HG03097 (cell line): Measurements from ENCODE around the gene TCF4.

Experiments used
- ATAC-seq: cut with Tn5 transposase; IDR thresholded peaks from one replicate; pipeline ENCODE4 v1.9.1; 2021; ENCODE audit not compliant: unreplicated experiment, low FRiP score

TCF4 gene

DNA sequence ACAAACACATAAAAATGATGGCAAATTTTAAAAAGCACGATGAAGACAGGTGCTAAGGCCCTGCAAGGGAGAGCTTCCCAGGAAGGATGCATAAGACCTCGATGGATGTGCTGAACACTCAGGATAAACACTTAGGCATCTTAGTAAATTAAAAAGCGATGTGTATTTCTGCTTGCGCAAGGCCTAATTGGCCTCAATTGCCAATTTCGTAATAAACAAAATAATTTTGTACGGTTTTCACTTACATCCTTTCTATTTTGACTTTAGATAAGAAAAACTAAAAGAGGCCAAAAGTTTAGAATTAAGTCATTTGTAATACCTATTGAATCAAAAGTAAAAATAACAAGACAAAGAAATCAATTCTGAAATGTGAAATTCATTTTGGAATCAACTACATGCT, 189.1 kb downstream of the TCF4 start:
- ATAC-seq = no peak

DNA sequence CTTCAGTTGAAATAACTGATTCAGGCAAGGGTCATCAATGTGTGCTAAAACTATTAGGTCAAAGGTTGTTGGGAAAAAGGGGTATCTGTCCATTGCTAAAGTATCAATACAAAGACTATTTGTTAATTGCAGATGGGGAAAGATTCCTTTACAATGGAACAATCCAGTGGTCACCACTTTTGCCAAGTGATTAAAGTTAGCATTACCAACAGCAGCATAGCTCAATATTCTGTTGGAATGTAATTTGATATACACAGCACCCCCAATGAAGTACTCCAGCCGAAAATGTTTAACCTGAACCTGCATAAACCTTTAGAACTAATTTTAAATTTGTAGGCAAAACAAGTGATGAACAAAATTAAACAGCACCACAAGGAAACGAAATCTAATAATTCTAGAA, 191.0 kb downstream of the TCF4 start:
- ATAC-seq = no peak

DNA sequence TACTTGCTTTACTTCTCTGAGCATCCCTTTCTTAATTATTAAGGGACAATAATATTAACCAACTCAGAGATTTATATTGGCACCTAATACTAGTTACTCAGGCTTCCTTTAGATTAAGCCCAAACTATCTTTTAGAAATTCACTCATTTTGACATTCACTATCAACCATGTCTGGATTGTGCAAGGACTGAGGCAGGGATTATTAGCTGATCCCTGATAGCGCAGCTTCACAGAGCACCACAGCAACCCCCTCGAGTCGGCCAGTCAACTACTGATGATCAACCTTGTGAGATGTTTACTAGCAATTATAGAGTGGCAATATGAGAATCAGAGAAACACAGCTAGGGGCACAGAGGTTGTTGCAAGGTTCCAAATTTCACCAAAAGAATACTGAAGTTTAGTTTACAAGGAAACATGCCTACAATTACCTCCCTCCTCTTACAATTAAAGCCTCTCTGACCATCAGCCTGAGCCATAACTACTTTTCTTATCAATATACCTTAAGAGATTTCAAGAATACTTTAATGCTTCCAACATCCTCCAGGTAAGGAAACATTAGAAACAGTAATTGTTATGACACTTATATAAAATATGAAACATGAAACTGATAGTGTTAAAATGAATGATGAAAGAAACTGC, 191.6 kb downstream of the TCF4 start:
- ATAC-seq = no peak

DNA sequence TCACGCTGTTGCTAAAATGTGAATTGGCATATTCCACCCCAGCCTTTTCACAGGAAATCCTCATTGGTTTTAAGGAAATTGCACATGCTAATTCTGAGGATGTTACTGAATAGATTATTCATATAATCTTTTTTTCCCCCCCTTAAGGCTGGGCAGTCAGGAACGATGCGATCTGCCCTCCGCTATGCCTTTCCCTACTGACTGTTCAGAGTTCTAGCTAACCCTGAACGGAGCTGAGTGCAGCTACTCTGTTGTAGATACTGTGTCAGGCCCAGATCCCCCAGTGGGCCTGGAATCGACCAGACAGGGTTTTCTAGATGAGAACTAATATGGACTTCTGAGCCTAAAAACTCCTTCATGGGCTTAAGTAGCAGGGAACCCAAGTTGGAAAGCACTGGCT, 192.2 kb downstream of the TCF4 start:
- ATAC-seq = no peak

DNA sequence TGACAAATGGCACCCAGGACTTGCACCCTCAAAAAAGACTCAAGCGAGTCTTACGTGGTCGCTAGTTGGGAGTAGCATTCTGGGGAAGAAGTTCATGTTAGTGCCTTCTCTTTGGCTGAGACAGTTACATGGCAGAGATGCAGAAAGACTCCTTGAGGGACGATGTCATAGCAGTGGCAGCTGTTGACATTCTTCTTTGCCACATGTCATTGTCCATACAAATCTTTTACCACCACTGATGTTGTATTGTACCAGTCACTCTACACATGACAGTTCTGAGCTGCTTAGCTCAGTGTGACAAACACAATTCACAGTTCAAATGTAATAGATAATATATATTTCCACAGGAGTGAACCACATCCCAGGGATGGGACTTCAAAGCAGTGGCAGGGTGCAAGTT, 197.1 kb downstream of the TCF4 start:
- ATAC-seq = no peak

DNA sequence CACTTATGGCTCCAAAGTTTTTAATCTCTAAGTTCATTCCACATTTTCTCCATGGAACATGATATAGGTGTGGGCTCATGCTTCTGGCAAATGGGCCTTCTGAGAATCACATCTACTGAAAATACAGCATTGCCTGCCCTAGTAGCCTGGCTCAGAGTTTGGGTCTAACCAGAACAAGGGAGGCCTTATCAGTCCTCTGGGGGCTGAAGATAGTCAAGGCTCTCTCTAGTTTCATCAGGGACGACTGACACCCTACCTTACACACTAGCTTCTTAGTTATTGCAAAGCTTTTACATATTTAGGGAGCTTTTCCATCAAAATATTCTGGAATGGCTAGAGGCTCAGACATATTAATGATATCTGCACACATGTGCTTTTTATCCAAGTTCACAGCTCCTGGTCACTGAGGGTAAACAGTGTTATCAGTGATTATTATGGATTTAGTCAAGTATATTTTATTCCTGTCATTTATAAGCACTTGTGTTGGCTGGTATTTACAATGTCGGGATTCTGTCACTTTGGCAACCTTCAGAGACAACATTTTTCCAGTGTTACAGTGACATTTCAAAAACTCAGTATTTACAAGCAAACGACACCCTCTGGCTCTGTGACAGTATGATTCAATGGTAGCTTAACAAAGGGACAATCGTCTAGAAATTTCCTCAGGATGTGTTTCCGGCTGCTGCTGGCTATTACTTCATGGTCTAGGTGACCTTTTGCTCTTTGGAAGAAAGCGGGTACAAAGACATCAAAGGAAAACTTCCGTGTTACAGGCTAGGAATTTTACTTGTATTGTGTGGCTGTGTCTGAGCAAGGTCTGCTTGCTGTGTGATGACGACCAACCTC, 200.6 kb downstream of the TCF4 start:
- ATAC-seq = no peak

DNA sequence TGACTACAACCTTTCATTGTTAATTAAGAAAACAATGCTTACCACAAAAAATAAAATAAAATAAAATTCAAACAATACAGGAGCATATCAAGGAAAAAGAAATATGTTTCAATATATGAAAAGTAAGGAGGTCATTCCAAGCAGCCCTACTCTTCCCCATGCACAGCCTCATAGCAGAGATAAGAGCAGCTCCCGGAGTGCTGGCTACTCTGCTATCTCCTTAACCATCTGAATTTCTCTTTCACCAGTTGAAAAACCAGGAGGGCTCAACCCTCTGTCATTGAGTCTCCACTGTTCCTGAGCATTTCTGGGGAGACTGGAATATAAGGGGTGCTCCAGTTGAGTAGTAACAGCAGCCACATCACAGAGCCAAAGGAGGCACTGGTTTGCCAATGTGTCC, 201.4 kb downstream of the TCF4 start:
- ATAC-seq = no peak

DNA sequence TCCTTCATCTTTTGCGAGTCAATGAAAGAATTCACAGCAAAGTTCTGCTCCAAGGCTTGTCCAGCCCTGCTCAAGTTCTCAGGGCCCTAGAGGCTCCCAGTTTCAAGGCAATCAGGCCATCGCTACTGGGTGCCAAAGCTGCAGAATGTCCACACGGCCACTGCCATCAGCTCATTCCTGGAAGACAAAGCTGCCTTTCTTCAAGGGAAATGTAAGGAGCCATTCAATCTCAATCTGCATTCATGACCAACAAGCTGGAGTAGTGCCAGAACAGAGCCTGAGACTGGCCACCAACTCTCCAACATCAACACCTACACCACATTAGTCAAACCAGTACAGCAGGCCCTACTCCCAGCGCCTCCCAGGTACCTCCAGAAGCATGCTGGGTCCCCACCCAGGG, 202.2 kb downstream of the TCF4 start:
- no peak for ATAC-seq

DNA sequence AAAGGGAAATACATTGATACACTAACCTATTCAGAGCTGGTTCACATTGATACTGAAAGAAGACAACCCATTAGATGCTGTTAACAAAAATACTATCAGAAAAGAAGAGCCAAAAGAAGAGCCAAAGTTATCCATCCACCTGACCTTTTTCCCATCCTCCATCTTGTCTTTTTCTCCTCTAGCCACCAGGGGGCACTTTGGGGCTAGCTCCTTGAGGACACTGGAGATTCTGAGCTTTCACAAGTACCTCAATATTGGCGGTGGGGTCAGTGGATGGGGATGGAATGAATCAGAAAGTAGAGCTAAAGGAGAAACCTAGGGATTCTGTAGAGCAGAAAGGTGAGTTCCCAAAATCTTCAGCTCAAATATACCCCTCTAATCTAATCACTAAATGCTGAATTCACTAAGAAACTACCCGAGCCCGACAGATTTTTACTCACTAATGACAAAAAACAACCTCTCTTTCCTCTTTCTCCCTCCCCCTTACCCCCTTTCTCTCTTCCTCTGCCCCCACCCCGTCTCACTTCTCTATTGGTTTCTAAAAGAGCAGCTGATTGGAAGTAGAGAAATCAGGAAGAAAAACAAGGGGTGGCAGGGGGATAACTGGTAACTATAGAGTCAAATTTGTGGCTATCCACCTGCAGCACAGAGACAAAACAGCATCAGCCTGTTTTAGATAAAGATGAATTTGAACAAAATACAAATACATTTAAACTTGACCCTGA, 203.3 kb downstream of the TCF4 start:
- no peak for ATAC-seq

DNA sequence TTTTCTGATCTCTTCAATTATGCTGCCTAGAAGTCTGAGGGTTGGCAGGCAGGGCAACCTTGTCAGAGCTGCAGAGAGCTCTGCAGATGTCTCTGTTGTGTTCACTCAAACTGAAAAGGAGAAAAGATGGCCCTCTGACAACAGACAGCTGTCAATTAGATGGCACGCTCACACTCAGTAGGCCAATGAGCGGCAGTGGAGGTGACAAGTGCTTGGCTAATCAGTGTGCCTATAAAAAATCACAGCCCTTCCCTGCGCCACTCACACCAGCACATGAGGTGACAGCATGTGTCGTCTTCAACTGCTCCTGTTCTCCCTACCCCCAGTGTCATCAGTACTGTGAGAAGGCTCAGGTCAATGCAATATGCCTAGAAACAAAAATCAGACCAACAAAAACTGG, 203.9 kb downstream of the TCF4 start:
- ATAC-seq = no peak

DNA sequence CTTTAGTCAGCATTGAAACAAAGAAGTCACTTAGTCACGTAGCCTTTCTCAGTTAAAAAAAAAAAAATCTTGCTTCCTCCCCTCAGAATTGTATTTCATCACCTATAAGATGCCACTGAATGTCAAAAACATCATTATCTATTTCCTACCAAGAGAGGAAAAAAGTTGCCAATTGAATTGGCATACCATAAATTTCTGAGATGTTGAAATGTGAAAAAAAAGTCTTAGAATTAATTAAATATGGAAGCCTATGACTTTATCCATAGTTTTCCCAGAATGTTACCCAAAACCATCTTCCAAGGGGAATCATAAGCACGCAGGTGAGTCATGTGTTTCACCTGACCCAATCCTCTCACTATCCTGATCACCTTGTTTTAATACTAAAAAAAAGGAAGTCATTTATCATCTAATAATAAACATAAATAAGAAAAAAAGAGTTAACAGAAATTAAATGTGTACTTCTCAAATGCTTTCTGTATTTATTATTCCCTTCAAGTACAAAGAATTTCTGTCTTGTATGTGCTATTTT, 205.7 kb downstream of the TCF4 start:
- no peak for ATAC-seq

DNA sequence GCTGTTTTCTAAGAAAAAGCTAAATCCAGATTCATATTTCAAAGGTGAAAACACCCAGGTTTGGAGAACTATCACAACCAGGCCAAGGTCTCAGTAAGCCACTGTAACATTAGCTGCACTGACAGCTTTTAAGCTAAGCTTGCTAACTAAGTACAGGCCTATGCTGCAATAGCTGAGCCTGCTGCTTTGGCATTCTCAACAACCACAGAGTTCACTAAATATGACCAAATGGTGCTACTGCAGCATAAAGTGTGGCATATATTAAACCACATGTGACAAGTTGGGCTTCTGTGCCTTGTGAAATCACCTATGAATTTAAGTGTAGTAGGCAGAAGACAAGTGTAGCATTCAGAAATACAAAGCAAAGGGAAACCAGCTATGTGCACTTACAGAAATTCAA, 206.7 kb downstream of the TCF4 start:
- no peak for ATAC-seq

DNA sequence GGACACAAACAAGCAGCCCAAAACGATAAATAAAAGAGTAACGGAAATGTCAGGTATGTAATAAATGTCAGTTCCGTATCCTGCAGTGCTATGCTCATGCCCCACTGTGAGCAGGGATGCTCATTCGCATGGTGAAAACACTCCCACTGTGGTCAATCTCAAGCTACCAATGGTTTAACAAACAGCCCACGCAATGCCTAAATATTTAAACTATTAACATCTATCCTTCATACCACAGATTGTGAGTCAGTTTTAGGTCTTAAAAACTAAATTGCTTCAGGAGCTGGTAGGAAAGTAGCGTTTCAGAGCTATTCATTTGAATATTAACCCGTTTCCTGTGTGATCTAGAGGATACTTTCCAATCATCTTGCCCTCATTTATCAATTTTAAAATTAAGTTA, 207.4 kb downstream of the TCF4 start:
- ATAC-seq = no peak

DNA sequence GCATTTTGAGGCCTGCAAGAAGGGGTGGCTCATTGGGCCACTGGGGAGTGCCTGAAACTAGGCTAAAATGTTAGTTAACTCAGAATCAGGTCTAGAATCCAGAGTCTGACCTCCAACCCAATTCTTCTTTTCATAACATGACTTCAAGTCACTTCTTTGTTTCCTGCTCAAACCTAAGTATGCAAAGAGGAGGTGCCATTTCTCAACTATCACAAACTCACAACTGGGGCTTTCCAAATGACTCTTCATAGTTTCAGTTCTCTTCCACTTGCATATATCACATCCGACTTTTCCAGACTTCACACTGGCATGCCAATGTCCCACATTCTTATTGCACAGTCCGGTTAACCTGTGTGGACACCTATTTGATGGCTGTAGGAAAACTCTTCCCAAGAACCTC, 211.6 kb downstream of the TCF4 start:
- ATAC-seq = peak; percentile 92

DNA sequence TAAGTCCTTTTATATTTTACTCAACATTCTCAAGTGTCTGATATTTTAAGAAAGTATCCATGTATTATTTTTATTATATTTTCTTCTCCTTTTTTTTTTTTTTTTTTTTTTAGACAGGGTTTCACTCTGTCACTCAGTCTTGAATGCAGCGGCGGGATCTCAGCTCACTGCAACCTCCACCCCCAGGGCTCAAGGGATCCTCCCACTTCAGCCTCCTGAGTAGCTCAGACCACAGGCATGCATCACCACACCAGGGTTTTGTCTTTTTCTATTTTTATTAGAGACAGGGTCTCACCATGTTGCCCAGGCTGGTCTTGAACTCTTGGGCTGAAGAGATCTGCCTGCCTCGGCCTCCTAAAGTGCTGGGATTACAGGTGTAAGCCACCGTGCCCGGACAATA, 212.1 kb downstream of the TCF4 start:
- no peak for ATAC-seq

DNA sequence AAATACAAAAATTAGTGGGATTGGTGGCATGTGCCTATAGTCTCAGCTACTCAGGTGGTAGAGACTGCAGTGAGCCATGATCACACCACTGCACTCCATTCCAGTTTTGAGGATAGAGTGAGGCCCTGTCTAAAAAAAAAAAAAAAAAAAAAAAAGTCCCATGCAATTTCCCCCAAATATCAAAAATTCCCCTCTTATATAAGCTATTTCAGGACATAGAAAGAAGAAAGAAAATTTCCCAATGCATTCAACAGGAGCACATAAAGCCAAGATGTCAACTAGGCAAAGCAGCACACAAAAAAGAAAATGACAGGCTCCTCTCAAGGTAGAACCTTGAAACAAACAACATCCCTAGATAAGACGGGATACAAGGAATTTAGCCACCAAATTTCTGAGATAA, 213.3 kb downstream of the TCF4 start:
- ATAC-seq = no peak

DNA sequence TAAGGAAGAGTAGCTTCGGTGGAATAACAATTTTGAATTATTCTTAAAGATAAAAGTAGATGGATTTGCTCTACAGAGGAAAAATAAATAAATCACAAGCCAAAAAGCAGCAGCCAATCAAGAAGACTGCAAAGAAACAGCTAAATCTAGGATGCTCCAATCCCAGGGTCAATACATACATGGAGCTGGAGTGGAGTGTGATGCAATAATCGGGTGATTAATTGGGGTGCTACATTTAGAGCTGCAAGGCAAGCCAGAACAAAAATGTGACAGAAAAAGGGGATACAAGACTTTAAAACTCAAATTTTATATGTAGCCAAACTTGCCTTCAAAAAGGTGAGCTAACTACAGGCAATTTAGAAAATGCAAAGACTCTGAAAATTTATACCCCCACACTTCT, 215.8 kb downstream of the TCF4 start:
- no peak for ATAC-seq

DNA sequence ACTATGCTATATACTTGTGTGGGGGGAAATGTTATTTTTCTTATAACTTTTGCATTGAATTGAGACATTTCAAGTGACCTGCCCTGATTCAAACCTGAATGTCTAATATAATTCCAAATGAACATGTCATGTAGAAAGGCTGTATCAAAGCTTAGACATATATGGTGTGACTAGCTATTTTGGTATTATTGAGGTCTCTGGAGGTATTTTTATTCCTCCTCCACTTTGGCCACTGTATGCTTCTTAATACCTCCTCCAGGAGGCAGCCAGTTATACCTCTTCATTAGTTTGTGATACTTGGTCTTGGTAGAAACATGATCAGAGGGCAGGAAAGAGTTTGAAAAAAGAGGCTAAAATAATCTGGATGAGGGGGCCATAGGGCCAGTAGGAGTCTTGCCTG, 217.1 kb downstream of the TCF4 start:
- ATAC-seq = no peak

DNA sequence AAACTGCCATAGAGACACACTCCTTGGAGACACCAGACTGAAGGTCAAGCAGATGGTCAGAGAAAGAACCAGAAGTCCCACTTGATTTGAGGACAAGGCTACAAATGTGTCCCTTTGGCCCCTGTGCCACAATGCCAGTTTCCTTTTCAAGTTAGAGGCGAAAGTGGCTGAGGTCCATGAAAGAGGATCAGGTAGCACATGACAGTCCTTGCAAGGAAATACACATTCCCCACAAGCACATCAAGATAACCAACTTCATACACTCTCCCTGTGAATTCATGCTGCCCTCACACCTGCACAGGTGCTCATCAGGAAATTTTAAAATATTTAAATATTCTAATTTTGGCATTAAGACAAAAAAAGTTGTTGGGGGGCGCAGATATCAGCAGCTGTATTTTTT, 218.6 kb downstream of the TCF4 start:
- ATAC-seq = no peak

DNA sequence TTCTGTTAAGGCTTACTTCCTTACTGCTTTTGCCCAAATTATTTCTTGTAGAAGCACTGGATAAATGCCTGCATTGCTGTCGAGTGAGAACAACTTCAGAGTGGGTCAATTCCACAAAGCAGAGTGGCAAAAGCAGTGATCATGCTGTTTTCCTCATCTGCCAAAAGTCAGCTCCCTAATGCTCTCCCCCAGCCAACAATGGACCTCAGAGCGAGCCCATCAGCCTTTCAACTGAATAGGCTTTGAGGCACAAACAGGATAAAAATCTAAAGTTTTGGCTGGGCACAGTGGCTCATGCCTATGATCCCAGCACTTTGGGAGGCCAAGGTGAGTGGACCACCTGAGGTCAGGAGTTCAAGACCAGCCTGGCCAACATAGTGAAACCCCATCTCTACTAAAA, 222.7 kb downstream of the TCF4 start:
- ATAC-seq = no peak

DNA sequence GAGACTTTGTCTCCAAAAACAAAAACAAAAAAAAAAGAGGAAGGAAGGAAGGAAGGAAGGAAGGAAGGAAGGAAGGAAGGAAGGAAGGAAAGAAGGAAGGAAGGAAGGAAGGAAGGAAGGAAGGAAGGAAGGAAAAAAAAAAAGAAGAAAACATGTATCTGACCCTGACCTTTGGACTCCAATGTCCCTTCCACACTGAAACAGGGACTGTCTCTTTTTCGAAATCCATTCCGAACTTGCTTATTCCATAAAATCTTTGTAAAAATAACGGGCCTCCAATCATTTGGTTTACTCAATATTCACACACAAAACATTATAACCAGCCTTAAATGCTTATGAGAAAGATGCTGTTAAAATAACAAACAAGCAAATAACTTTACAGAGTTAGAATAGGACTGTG, 225.7 kb downstream of the TCF4 start:
- no peak for ATAC-seq
